Measurements from ENCODE around the gene ESPL1.
"Not testable (repeated sequence)": the region's sequence is repeated elsewhere in the genome, so short reads cannot be mapped to it uniquely, and the experiment has no call there.

Gene ESPL1

GRCh38 chr12:53265783-53266182 lies 2.3 kb upstream of the ESPL1 start:
- DNase-seq, result no peak

DNA sequence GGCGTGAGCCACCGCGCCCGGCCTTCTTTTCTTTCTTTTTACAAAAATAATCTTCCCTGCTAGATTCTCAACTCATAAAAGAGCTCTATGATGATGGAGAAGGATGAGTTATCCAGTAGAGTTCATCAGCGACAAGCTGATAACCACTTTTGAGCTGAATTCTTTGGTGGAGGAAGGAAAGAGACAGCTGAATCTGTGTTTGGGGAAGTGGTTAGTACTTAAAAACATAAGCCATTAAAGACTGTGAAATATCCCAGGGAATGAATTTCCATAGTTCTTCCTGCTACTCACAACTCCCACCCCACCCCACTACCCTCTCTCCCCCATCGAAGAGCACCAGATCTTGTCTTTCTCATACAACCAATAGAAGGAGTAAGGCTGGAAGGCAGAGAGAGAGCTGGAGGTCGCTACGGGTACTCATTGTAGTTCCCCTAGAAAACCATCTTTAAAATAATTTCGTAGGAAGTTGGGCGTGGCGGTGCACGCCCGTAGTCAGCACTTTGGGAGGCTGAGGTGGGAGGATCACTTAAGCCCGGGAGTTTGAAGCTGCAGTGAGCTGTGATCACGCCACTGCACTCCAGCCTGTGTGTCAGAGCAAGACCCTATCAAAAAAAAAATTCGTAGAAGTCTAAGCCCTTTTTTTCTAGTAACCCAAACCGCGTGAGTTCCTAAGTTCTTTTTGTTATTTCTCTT lies 647 bp upstream of the ESPL1 start:
- DNase-seq, result peak; percentile 78 to 79

DNA sequence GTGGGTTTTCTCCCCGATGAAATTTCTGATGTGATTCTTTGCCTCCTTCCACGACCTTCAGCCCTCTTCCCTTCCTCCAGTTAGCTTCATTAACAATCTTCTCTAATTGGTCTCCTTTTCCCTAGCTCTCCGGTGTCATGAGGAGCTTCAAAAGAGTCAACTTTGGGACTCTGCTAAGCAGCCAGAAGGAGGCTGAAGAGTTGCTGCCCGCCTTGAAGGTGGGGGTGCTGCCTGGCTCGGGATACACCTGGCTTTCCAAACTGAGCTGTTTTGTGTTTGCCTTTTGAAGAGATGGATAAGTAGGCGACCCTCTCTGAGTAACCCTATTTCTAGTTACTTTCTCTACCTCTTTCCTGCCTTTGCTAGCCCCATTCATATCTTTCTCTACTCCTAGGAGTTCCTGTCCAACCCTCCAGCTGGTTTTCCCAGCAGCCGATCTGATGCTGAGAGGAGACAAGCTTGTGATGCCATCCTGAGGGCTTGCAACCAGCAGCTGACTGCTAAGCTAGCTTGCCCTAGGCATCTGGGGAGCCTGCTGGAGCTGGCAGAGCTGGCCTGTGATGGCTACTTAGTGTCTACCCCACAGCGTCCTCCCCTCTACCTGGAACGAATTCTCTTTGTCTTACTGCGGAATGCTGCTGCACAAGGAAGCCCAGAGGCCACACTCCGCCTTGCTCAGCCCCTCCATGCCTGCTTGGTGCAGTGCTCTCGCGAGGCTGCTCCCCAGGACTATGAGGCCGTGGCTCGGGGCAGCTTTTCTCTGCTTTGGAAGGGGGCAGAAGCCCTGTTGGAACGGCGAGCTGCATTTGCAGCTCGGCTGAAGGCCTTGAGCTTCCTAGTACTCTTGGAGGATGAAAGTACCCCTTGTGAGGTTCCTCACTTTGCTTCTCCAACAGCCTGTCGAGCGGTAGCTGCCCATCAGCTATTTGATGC lies 797 bp downstream of the ESPL1 start:
- no peak for DNase-seq

DNA sequence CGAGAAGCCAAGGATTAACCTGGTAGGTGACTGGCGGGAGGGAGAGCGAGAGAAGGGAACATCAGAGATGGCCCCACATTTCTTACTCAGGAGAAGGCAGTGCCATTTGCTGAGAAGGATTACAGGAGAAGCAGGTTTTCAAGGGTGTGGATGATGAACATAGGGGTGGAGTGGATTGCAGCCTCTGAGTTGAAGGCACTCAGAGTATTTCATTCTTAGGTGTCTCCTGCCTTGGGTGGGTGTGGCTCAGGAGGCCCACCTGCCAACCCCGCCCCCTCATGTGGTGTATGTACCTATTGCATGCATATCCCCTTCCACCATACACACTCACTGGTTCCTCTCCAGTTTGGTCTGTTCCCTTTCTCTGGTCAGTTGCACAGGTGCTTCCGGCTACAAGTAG lies 6.3 kb downstream of the ESPL1 start:
- no peak for DNase-seq

DNA sequence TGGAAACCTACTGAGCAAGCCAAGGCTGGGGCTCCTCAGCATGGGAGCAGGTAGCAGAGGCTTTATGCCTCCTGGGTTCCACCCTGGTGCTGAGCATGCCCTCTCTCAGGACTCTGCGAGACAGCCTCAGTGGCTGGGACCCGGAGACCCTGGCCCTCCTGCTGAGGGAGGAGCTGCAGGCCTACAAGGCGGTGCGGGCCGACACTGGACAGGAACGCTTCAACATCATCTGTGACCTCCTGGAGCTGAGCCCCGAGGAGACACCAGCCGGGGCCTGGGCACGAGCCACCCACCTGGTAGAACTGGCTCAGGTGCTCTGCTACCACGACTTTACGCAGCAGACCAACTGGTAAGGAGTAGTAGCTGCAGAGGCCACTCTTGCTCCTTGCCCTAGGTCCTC lies 8.4 kb downstream of the ESPL1 start:
- DNase-seq, result no peak

- no peak for DNase-seq
Observed at GRCh38 chr12:53277981-53278380, 9.9 kb downstream of the ESPL1 start.

GRCh38 chr12:53279283-53279869 lies 11.3 kb downstream of the ESPL1 start:
- no peak for DNase-seq

GRCh38 chr12:53279888-53280498 lies 11.9 kb downstream of the ESPL1 start:
- no peak for DNase-seq

- no peak for DNase-seq
Observed at GRCh38 chr12:53286448-53286847, 18.3 kb downstream of the ESPL1 start.

- peak; percentile 29 to 67 for DNase-seq
Observed at GRCh38 chr12:53287741-53288216, 19.7 kb downstream of the ESPL1 start.

GRCh38 chr12:53288322-53288721 lies 20.2 kb downstream of the ESPL1 start:
- DNase-seq, result no peak

GRCh38 chr12:53289891-53290290 lies 21.8 kb downstream of the ESPL1 start:
- DNase-seq, result no peak

GRCh38 chr12:53290661-53291060 lies 22.6 kb downstream of the ESPL1 start:
- no peak for DNase-seq

DNA sequence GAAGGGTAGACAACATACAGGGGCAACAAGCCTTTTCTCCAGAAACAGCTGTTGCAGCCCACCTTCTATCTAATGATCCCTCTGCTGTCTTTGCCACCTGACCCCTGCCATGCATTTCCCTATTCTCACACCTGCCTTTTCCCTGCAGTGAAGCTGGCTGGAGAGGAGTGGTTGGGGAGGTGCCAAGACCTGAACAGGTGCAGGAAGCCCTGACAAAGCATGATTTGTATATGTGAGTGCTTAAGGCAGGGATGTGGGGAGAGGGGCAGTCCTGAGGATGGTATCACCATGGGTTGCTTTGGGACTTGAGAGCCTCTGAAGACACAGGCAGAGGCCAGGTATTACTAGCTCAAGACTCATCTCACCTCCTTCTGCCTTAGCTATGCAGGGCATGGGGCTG lies 24.3 kb downstream of the ESPL1 start:
- DNase-seq, result no peak

DNA sequence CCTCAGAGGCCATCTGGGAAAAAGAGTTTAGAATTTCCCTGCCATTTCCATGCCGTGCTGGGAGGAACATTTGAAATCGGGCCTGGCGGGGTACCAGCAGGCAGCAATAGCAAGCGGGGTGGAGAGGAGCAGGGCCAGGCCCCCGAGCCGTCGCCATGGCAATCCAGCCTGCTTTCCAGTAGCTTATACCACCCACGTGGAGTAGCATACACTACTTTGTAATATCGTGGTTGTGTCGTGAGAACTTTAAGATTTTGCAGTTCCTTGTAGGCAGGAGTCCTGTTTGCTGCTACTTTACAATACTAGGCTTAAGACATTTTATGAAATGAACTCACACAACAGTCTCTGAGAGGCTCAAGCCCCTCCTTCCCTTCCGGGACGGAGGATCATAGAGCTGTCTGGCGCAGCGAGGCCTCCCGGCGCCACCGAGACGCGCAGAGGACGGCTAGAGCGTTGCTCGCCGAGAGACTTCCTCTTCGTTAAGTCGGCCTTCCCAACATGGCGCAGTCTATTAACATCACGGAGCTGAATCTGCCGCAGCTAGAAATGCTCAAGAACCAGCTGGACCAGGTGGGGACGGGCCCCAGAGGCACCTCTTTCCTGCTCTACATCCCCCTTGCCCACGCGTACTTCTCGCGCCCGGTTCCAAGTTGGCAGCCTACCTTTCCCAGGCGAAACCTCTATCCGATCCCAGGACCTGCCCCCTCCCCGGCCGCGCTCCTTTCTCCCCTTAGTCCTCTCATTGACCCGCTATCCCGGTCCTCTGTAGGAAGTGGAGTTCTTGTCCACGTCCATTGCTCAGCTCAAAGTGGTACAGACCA lies 27.2 kb downstream of the ESPL1 start, which contains the start of gene PFDN5:
Gene PFDN5 (plus strand): TSS at position 473 of the 821 bp plus-strand sequence. CDS start 26 bp downstream, at position 499.
- DNase-seq, result peak; percentile 77 to 78

DNA sequence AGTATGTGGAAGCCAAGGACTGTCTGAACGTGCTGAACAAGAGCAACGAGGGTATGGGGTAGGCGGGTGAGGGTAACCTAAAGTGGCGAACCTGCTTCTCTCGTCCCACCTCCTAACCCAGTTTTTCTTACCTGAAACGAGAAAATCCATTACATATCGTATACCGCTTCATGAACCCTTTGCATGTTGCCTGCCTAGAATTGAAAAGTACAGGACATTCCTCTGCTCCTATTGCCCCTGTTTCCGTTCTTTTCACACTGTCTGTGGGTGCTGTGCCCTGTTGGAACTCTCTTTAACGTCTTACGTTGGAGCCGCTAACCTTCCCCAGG lies 27.8 kb downstream of the ESPL1 start:
- DNase-seq, result no peak

DNA sequence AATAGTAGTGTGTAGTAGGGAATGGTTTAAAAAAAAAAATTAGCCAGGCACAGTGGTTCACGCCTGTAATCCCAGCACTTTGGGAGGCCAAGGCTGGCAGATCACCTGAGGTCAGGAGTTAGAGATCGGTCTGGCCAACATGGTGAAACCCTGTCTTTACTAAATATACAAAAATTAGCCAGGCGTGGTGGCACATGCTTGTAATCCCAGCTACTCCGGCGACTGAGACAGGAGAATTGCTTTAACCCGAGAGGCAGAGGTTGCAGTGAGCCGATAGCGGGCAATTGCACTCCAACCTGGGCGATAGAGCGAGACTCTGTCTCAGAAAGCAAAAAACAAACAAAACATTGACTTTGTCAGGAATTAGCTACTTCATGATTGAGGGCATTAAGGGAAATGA lies 29.0 kb downstream of the ESPL1 start:
- not testable (repeated sequence) for DNase-seq

DNA sequence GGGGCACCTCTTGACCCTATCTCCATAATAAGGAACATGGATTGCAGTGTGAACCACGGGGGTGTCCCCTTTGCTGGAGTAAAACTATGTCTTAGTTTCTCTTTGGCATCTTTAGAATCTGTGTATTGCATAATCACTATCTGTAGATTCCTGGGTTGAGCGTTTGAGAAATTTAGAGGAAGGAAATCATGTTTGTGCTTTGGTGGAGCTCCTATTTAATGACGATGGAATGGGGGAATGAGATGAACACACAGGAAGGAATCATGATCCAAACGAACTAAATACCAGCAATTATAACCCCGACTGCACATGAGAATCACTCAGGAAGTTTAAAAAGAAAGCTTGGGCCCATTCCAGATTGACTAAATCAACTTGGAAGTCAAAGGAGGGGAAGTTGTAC lies 30.1 kb downstream of the ESPL1 start:
- DNase-seq, result peak; percentile 84 to 94

DNA sequence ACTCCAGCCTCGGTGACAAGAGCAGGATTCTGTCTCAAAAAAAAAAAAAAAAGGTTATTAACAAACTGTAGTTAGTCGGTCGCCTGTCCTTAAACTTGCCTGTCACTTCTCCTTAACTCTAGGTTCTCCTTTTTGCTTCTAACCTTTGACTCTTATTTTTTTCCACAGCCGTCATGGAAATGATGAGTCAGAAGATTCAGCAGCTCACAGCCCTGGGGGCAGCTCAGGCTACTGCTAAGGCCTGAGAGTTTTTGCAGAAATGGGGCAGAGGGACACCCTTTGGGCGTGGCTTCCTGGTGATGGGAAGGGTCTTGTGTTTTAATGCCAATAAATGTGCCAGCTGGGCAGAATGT lies 31.0 kb downstream of the ESPL1 start:
- peak; percentile 92 to 95 for DNase-seq

DNA sequence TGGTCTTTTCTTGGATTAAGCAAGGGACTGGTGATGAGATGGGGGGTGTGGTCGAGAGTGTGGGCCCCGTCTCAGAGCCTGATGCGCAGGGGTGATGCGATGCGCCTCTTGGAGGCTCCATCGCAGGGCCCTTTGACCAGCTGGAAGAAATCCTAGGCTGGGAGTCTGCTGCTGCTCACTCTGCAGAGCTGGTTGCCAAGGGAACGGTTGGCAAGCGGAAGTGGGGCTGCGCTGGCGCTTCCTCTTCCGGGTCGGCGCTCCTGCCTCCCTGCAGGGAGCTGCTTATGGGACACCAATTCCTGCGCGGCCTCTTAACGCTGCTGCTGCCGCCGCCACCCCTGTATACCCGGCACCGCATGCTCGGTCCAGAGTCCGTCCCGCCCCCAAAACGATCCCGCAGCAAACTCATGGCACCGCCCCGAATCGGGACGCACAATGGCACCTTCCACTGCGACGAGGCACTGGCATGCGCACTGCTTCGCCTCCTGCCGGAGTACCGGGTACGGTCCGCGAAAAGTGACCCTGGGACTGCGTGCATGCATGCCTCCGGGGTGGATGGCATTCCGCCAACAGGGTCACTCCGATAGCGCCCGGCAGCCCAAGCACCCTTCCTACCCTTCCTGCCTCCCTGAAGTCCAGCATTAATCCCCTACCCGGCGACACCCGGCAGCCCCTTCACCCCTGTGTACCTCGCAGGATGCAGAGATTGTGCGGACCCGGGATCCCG lies 31.5 kb downstream of the ESPL1 start, which contains the start of gene MYG1:
Gene MYG1 (plus strand): TSS at position 242 of the 727 bp plus-strand sequence. CDS start 43 bp downstream, at position 285.
- DNase-seq, result peak; percentile 76 to 83

GRCh38 chr12:53300187-53300586 lies 32.1 kb downstream of the ESPL1 start:
- DNase-seq, result peak; percentile 32 to 42

All from inflammatory macrophage treated with lipopolysaccharide for 1 hour (primary cell).